ENCODE data around the gene DBI. TPM values are rescaled to one million over a fixed set of nuclear protein-coding genes. Genes with fewer than 3 reads are reported as not detected.

The DBI gene
- total RNA-seq, 1 donor from 2014 or later, result 156 TPM

DNA sequence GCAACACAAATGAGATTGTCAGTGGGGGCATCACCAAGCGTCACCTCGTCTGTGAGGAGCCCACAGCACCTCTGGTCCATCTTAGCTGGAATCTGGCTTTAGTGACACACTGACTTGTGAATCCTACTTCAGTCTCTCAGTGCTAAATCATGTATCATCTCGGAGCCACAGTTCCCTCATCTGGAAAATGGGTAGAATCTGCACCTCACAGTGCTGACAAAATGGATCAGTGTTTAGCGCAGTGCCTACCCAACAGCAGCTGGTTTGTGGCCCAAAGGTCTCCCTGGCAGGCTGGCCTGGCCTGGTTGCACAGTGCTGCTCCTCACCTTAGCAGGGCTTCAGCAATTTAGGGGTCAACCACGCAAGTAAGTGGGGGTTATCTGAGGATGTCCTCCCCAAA is 10.0 kb downstream of the DBI start:
- peaks cover 14% of the 10 kb centered on the region for H3K9me3 Mint-ChIP-seq (ENCODE audit: low read depth)
- TF ChIP-seq, protein P1, sequence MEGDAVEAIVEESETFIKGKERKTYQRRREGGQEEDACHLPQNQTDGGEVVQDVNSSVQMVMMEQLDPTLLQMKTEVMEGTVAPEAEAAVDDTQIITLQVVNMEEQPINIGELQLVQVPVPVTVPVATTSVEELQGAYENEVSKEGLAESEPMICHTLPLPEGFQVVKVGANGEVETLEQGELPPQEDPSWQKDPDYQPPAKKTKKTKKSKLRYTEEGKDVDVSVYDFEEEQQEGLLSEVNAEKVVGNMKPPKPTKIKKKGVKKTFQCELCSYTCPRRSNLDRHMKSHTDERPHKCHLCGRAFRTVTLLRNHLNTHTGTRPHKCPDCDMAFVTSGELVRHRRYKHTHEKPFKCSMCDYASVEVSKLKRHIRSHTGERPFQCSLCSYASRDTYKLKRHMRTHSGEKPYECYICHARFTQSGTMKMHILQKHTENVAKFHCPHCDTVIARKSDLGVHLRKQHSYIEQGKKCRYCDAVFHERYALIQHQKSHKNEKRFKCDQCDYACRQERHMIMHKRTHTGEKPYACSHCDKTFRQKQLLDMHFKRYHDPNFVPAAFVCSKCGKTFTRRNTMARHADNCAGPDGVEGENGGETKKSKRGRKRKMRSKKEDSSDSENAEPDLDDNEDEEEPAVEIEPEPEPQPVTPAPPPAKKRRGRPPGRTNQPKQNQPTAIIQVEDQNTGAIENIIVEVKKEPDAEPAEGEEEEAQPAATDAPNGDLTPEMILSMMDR (IDR thresholded peaks at IDR 0.05; ENCODE audit: unreplicated experiment), result no peak

GRCh38 chr2:119377294-119377992 is 10.7 kb downstream of the DBI start:
- TF ChIP-seq, protein P1 (IDR thresholded peaks at IDR 0.05; ENCODE audit: unreplicated experiment), result no peak
- Mint-ChIP-seq H3K9me3 (ENCODE audit: low read depth) (peaks cover 14% of the 10 kb centered on the region), H3K4me3 (ENCODE audit: low read depth) (no peak overlapping the region), H3K27ac (no peak overlapping the region), H3K36me3 (ENCODE audit: insufficient read depth) (peaks cover 30% of the 10 kb centered on the region), H3K27me3 (no peaks in the 10 kb centered on the region), H3K4me1 (ENCODE audit: low read depth) (peaks cover 15% of the 10 kb centered on the region)
- DNase-seq (ENCODE audit: low spot score, unreplicated experiment), result no peak

More for the DNA sequence above, 10.0 kb downstream of the DBI start:
- H3K4me3 Mint-ChIP-seq (ENCODE audit: low read depth), result no peak overlapping the region
- no peak for DNase-seq (ENCODE audit: low spot score, unreplicated experiment)
- no peak overlapping the region for H3K27ac Mint-ChIP-seq
- H3K4me1 Mint-ChIP-seq (ENCODE audit: low read depth), result peaks cover 18% of the 10 kb centered on the region
- no peaks in the 10 kb centered on the region for H3K27me3 Mint-ChIP-seq
- H3K36me3 Mint-ChIP-seq (ENCODE audit: insufficient read depth), result peaks cover 35% of the 10 kb centered on the region

- H3K4me3 Mint-ChIP-seq (ENCODE audit: low read depth), result no peak overlapping the region
- peaks cover 11% of the 10 kb centered on the region for H3K9me3 Mint-ChIP-seq (ENCODE audit: low read depth)
- peaks cover 14% of the 10 kb centered on the region for H3K4me1 Mint-ChIP-seq (ENCODE audit: low read depth)
- DNase-seq (ENCODE audit: low spot score, unreplicated experiment), result no peak
- no peaks in the 10 kb centered on the region for H3K27me3 Mint-ChIP-seq
- H3K36me3 Mint-ChIP-seq (ENCODE audit: insufficient read depth), result peaks cover 25% of the 10 kb centered on the region
- no peak overlapping the region for H3K27ac Mint-ChIP-seq
- TF ChIP-seq, protein P1 (IDR thresholded peaks at IDR 0.05; ENCODE audit: unreplicated experiment), result no peak
Measured at GRCh38 chr2:119377993-119378345, 11.2 kb downstream of the DBI start.

DNA sequence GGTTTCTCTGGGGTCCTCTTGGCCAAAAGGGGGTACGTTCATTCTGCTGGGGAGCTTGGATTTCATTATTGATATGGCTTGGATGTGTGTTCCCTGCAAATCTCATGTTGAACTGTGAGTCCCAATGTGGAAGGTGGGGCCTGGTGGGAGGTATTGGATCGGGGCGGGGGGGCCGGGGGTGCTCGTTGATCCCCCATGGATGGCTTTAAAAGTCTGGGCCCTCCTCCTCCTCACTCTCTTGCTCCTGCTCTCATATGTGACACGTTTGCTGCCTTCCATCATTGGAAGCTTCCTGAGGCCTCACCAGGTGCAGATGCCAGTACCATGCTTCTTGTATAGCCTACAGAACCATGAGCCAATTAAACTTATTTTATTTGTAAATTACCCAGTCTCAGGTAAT is 11.8 kb downstream of the DBI start:
- no peak for DNase-seq (ENCODE audit: low spot score, unreplicated experiment)
- Mint-ChIP-seq H3K27ac (no peak overlapping the region), H3K4me1 (ENCODE audit: low read depth) (peaks cover 14% of the 10 kb centered on the region), H3K36me3 (ENCODE audit: insufficient read depth) (peaks cover 19% of the 10 kb centered on the region), H3K9me3 (ENCODE audit: low read depth) (peaks cover 7% of the 10 kb centered on the region), H3K4me3 (ENCODE audit: low read depth) (no peak overlapping the region), H3K27me3 (peaks cover 3% of the 10 kb centered on the region)
- TF ChIP-seq, protein P1 (IDR thresholded peaks at IDR 0.05; ENCODE audit: unreplicated experiment), result no peak

- Mint-ChIP-seq H3K27me3 (peaks cover 7% of the 10 kb centered on the region), H3K9me3 (ENCODE audit: low read depth) (no peaks in the 10 kb centered on the region), H3K4me3 (ENCODE audit: low read depth) (no peak overlapping the region), H3K27ac (no peak overlapping the region), H3K36me3 (ENCODE audit: insufficient read depth) (no peaks in the 10 kb centered on the region), H3K4me1 (ENCODE audit: low read depth) (peaks cover 4% of the 10 kb centered on the region)
- TF ChIP-seq, protein P1 (IDR thresholded peaks at IDR 0.05; ENCODE audit: unreplicated experiment), result no peak
- DNase-seq (ENCODE audit: low spot score, unreplicated experiment), result no peak
Measured at GRCh38 chr2:119383410-119384140, 16.8 kb downstream of the DBI start.
